NCI-H2029 treated with DMSO at 0.1 percent for 48 hours (cell line): ENCODE data around the gene NDFIP1.
A peak's percentile ranks its signal among the peaks of the same experiment; 100 is the strongest.
"Not testable (repeated sequence)": the region's sequence is repeated elsewhere in the genome, so short reads cannot be mapped to it uniquely, and the experiment has no call there.

Experiments used
- DNase-seq: peaks from one replicate; lab custom pipeline; 2025; lab: John Stamatoyannopoulos, UW

Gene NDFIP1

GRCh38 chr5:142154449-142154841 lies 45.9 kb downstream of the NDFIP1 start:
- DNase-seq, result not testable (repeated sequence)

- no peak for DNase-seq
Observed at GRCh38 chr5:142156839-142157463, 48.4 kb downstream of the NDFIP1 start.

- DNase-seq, result no peak
Observed at GRCh38 chr5:142159354-142159753, 50.8 kb downstream of the NDFIP1 start.

GRCh38 chr5:142164315-142164714 lies 55.7 kb downstream of the NDFIP1 start:
- no peak for DNase-seq

- no peak for DNase-seq
Observed at GRCh38 chr5:142166754-142167153, 58.2 kb downstream of the NDFIP1 start.

GRCh38 chr5:142167458-142167857 lies 58.9 kb downstream of the NDFIP1 start:
- DNase-seq, result no peak

GRCh38 chr5:142168365-142168764 lies 59.8 kb downstream of the NDFIP1 start:
- no peak for DNase-seq

- DNase-seq, result no peak
Observed at GRCh38 chr5:142170254-142170953, 61.8 kb downstream of the NDFIP1 start.

- no peak for DNase-seq
Observed at GRCh38 chr5:142171270-142171669, 62.7 kb downstream of the NDFIP1 start.

GRCh38 chr5:142175039-142175438 lies 66.5 kb downstream of the NDFIP1 start:
- DNase-seq, result peak; percentile 50

- DNase-seq, result no peak
Observed at GRCh38 chr5:142175461-142176142, 67.0 kb downstream of the NDFIP1 start.

- DNase-seq, result no peak
Observed at GRCh38 chr5:142176255-142176654, 67.7 kb downstream of the NDFIP1 start.

GRCh38 chr5:142178651-142179050 lies 70.1 kb downstream of the NDFIP1 start:
- DNase-seq, result no peak

- DNase-seq, result no peak
Observed at GRCh38 chr5:142179776-142180387, 71.3 kb downstream of the NDFIP1 start.

GRCh38 chr5:142181096-142181495 lies 72.5 kb downstream of the NDFIP1 start:
- DNase-seq, result no peak

- no peak for DNase-seq
Observed at GRCh38 chr5:142181547-142182163, 73.1 kb downstream of the NDFIP1 start.

- DNase-seq, result no peak
Observed at GRCh38 chr5:142182840-142183239, 74.3 kb downstream of the NDFIP1 start.

GRCh38 chr5:142183561-142183960 lies 75.0 kb downstream of the NDFIP1 start:
- no peak for DNase-seq

- DNase-seq, result no peak
Observed at GRCh38 chr5:142184988-142185387, 76.4 kb downstream of the NDFIP1 start.

GRCh38 chr5:142186514-142186856 lies 77.9 kb downstream of the NDFIP1 start:
- DNase-seq, result no peak

- DNase-seq, result no peak
Observed at GRCh38 chr5:142186857-142187594, 78.4 kb downstream of the NDFIP1 start.

- not testable (repeated sequence) for DNase-seq
Observed at GRCh38 chr5:142188691-142189090, 80.1 kb downstream of the NDFIP1 start.
